Measurements from ENCODE around the gene IRF2.

Gene IRF2

DNA sequence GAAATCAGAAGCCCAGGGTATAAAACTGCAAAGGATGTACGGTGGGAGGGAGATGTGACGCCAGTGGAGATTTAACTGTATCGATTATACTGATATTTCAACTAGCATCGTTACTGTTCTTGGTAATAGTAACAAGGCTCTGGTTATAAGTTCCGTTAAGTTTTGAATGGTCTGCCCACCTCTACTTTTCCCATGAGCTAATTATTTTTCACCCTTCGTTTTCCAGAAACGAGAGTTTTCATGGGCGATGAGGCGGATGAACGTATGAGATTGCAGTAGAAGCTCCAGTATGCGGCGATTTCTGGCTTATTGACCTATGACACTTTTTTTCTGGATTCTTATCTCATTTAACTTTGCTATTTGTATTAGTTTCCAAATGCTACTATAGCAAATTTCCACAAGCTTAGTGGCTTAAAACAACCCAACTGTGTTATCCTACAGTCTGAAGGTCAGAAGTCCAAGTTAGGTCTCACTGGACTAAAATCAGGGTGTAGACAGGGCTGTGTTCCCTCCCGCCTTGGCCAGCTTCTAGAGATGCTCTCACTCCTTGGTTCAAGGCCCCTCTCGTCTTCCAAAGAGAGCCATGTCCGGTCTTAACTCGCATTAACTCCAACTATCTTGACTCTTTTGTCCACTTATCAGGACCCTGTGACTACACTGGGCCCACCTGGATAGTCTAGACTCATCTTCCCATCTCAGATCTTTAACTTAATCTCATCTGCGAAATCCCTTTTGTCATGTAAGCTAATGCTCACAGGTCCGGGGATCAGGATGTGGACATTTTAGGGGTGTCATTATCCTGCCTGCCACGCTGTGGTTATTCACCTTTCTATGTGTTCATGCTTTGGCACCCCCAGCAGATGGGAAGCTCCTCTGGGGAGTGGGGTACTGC, 122.5 kb downstream of the IRF2 start:
- no peak overlapping the region for H3K27ac ChIP-seq
- no peaks in the 10 kb centered on the region for H3K27me3 ChIP-seq (replicated peaks)
- in situ Hi-C loops (cut with HindIII; ENCODE audit: low pct_ligation_motif_present, low sequenced_read_pairs), result no loop called here
- H3K4me3 ChIP-seq (ENCODE audit: low read depth, low read length), result no peak overlapping the region
- no peak for DNase-seq
- TF ChIP-seq, protein P1, sequence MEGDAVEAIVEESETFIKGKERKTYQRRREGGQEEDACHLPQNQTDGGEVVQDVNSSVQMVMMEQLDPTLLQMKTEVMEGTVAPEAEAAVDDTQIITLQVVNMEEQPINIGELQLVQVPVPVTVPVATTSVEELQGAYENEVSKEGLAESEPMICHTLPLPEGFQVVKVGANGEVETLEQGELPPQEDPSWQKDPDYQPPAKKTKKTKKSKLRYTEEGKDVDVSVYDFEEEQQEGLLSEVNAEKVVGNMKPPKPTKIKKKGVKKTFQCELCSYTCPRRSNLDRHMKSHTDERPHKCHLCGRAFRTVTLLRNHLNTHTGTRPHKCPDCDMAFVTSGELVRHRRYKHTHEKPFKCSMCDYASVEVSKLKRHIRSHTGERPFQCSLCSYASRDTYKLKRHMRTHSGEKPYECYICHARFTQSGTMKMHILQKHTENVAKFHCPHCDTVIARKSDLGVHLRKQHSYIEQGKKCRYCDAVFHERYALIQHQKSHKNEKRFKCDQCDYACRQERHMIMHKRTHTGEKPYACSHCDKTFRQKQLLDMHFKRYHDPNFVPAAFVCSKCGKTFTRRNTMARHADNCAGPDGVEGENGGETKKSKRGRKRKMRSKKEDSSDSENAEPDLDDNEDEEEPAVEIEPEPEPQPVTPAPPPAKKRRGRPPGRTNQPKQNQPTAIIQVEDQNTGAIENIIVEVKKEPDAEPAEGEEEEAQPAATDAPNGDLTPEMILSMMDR (IDR thresholded peaks at IDR 0.05; ENCODE audit: low read depth, low read length, missing control alignments), result no peak
- H3K36me3 ChIP-seq (replicated peaks), result no peaks in the 10 kb centered on the region

DNA sequence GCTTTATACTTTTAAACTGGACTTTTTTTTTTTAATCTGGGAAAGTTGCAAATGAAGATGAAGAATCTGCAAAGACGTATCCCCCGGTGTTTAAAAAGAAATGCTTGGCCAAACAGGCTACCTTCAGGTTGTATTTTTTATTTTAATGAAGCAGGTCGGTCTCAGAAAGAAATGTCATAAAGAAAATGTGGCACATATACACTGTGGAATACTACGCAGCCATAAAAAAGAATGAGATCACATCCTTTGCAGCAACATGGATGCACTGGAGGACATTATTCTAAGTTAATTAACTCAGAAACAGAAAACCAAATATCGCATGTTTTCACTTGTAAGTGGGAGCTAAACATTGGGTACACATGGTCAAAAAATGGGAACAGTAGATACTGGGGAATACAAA, 123.4 kb downstream of the IRF2 start:
- in situ Hi-C loops (cut with HindIII; ENCODE audit: low pct_ligation_motif_present, low sequenced_read_pairs), result no loop called here
- no peaks in the 10 kb centered on the region for H3K36me3 ChIP-seq (replicated peaks)
- TF ChIP-seq, protein P1 (IDR thresholded peaks at IDR 0.05; ENCODE audit: low read depth, low read length, missing control alignments), result no peak
- no peak overlapping the region for H3K4me3 ChIP-seq (ENCODE audit: low read depth, low read length)
- H3K27ac ChIP-seq, result no peak overlapping the region
- no peak for DNase-seq
- no peaks in the 10 kb centered on the region for H3K27me3 ChIP-seq (replicated peaks)

DNA sequence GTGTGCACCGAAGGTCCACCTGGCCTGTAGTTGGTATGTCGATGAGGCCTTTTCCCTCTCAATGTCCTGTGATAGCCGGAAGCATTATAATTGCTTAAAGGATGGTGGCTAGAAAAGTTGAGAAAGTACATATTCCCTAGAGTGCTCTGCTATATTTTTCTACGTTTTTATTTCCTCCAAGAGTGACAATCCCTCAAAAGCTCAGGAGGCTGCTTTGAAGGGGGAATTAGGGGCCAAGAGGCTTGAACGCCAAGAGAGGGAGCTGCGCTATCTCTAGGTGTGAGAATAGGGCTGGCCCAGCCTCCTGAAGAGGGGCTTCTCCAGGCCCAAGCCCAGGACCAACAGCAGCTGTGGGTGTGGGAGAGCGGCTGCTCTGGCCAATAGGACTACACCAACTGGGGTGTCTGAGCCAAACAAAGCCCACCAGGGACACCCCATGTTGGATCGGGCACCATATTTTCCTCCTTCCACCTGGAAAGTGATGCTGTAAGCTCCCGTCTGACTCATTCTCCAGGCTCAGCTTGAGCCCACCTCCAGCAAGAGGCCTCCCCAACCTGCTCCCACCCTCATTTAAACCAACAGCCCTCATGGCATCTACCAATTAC, 124.0 kb downstream of the IRF2 start:
- DNase-seq, result no peak
- TF ChIP-seq, protein P1 (IDR thresholded peaks at IDR 0.05; ENCODE audit: low read depth, low read length, missing control alignments), result no peak
- H3K4me3 ChIP-seq (ENCODE audit: low read depth, low read length), result no peak overlapping the region
- in situ Hi-C loops (cut with HindIII; ENCODE audit: low pct_ligation_motif_present, low sequenced_read_pairs), result no loop called here
- H3K27me3 ChIP-seq (replicated peaks), result no peaks in the 10 kb centered on the region
- H3K27ac ChIP-seq, result no peak overlapping the region
- H3K36me3 ChIP-seq (replicated peaks), result no peaks in the 10 kb centered on the region

DNA sequence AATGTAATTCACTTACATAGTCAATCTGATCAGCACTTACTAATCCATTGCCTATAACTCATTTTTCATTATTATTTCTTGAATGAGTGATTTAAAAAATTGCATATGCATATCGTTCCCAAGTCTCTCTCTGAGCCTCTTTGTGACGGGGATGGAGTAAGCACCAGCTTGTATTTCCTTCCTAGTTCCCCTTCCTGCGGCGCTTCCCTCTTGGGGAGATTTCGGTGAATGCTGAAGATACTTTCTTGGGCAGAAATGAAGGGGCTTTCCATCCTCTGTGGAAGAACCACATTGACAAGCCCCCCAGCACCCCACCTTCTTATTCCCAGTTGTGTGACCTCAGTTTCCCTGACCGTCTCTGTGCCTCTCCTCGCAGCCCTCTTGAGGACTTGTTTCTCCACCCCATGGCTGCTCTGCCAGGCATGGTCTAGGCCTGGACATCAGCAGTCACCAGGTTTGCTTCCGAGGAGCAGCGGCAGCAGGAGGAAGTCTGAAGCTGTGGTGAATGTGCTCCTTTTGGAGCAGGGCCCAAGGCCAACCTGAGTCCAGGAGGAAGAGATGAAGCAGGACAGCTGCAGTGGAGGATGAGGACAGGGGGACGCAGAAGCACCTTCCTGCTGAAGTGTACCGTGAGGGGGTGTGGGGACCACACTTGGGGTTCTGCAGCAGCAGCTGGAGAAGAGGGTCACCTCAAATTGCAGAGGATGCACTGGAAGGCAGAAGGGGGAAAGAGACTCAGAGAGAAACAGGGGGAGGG, 124.9 kb downstream of the IRF2 start:
- TF ChIP-seq, protein P1 (IDR thresholded peaks at IDR 0.05; ENCODE audit: low read depth, low read length, missing control alignments), result no peak
- in situ Hi-C loops (cut with HindIII; ENCODE audit: low pct_ligation_motif_present, low sequenced_read_pairs), result no loop called here
- DNase-seq, result no peak
- no peak overlapping the region for H3K4me3 ChIP-seq (ENCODE audit: low read depth, low read length)
- no peak overlapping the region for H3K27ac ChIP-seq
- no peaks in the 10 kb centered on the region for H3K27me3 ChIP-seq (replicated peaks)
- no peaks in the 10 kb centered on the region for H3K36me3 ChIP-seq (replicated peaks)

DNA sequence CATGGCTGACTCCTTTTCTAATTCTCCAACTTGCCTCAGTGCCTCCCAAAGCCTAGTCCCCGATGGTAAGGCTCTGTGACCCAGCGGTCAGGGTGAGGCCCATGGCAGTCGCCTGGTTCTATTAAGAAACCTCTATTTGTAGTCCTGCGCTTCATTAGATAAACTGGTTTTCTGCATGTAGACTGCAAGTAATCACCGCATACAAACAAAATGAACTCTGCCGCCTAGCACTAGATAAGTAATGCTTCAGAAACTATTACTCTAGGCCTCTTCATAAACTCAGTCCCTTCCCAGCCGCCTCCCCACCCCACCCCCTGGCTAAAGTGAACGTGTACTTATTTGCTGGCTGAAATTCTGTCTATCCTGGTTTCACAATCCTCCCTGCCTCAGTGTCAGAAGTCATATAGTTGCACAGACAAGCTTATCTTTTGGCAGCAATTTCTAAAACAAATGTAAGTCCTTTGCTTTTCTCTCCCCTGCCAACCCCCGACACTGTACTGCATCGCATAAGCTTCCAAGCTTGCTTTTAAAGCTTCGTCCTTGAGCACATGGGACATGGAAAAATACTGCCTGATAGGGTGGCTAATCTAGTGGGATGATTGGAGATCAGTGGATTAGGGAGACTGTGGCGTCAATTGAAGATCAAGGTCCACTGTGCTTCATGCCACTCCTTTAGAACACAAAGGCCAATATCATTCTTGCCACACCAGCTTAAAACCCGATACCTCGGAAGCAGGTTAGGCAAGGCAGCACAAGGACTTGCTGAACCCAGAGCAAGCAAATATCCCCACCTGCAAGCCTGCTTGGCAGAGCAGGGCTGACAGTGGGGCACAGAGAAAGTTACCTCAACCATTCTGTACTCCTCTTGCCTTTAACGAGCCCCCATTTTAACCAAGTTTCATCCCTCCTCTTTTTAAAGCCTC, 125.8 kb downstream of the IRF2 start:
- in situ Hi-C loops (cut with HindIII; ENCODE audit: low pct_ligation_motif_present, low sequenced_read_pairs), result no loop called here
- no peak overlapping the region for H3K27ac ChIP-seq
- H3K36me3 ChIP-seq (replicated peaks), result no peaks in the 10 kb centered on the region
- TF ChIP-seq, protein P1 (IDR thresholded peaks at IDR 0.05; ENCODE audit: low read depth, low read length, missing control alignments), result no peak
- peak; percentile 10 for DNase-seq
- no peaks in the 10 kb centered on the region for H3K27me3 ChIP-seq (replicated peaks)
- no peak overlapping the region for H3K4me3 ChIP-seq (ENCODE audit: low read depth, low read length)
